OCI-LY3 (cell line): ENCODE results near the gene MFSD6L.

Experiments used
- CTCF ChIP-seq: fragments of 200-600, 300-600 bp; sonication (generic); IDR thresholded peaks from 2 replicates; pipeline ENCODE4 v1.5.1; 2014; ENCODE audit warnings: antibody characterized with exemption, low read length, low read depth
- EZH2phosphoT487 ChIP-seq: fragments of 200-600 bp; shearing (Covaris generic); IDR thresholded peaks from 2 replicates; pipeline ENCODE4 v1.6.1; 2018; ENCODE audit warnings: antibody characterized with exemption, mixed run types, low read depth

DNA sequence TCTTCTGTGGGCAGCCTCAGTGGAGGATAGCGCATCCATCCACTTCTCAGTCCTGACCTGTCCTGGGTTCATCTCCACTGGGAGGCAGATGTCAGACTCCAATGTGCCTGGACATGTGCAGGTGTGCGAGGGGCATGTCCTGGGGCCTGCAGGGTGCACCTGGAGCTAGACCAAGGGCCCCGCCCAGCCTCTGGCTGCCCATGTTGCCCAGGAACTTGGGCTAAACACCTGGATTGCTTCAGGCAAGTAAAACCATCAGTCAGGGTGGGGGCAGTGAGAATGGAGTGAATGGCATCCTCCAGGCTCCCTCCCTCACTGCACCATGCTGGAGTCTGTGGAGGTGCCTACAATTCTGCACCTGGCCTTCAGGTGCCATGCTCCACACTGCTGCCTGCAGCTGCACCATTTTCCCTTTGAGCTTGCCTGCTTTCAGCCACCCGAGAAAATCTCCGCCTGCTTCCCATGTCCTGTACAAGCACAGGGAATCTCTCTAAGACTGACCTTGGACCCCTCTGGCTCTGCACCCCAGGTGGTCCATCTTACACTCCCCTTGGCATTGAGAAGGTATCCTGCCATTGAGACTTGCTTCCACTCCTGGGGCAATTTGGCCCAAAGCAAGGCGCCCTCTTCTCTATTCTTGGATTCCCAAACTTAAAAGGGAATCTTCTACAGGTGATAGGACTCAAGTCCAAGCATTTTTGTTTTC is 2.1 kb upstream of the MFSD6L start:
- TF ChIP-seq CTCF (no peak), EZH2phosphoT487 (no peak)
